HCT116 (cell line): ENCODE data around the gene TRIAP1. TPM values are rescaled to one million over a fixed set of nuclear protein-coding genes. Genes with fewer than 3 reads are reported as not detected.

ENCODE experiments used
- ATAC-seq: fragments of 200-7000 bp; cut with Tn5 transposase; 2 replicates; pipeline ENCODE4 v1.9.1; 2020; ENCODE audit warnings: mild to moderate bottlenecking, moderate library complexity
- BruUV-seq: library from RNA; stranded (reverse); fragments of 400-500 nt; replicated peaks from 2 replicates; lab custom pipeline; 2021; lab: Mats Ljungman, UMichigan
- CTCF ChIA-PET: fragments of 300-600 bp; sonication (Branson Sonifier 250); formaldehyde crosslinking; loops from one replicate; lab custom pipeline; 2021; ENCODE audit warnings: antibody characterized with exemption; lab: Charles Lee
- POLR2A ChIA-PET: fragments of 300-600, 350-600 bp; sonication (Branson Sonifier 250); formaldehyde crosslinking; loops from one replicate; lab custom pipeline; 2021; ENCODE audit warnings: antibody characterized with exemption; lab: Charles Lee
- RAD21 ChIA-PET, 2 experiments: fragments of 300-600 bp; sonication (Branson Sonifier 250); formaldehyde crosslinking; loops; one replicate each; lab custom pipeline; 2023; ENCODE audit warnings: low total read pairs in 2 of 2; ENCODE audit not compliant: uncharacterized antibody in 2 of 2, unreplicated experiment in 2 of 2, low non-redundant PET in 1 of 2; lab: Charles Lee
- DNase-seq: peaks from one replicate; pipeline ENCODE4 v3.0.0-alpha.2; 2010; ENCODE audit warnings: low read depth, low spot score
- H2AFZ ChIP-seq: fragments of 200-600 bp; shearing (Covaris generic), sonication (generic); 2 replicates; pipeline ENCODE4 v1.6.1; 2017; ENCODE audit warnings: low read depth, mixed run types, mixed read lengths, antibody characterized with exemption, low read length; ENCODE audit not compliant: poor library complexity, severe bottlenecking
- H3K27ac ChIP-seq: 2 replicates; pipeline ENCODE4 v1.5.1; 2012; ENCODE audit warnings: low read depth, low read length
- H3K27me3 ChIP-seq: fragments of 200-600 bp; sonication (generic); 2 replicates; pipeline ENCODE4 v1.6.1; 2016; ENCODE audit warnings: mixed run types, low read length, mixed read lengths; ENCODE audit not compliant: insufficient read depth
- H3K36me3 ChIP-seq, 2 experiments: fragments of 200-500 bp in 1 of 2; fragments of 200-600 bp in 1 of 2; sonication (Bioruptor generic) in 1 of 2; sonication (generic) in 1 of 2; 2 replicates each; pipeline versions ENCODE4 v1.5.1 to v1.6.1; 2014 to 2016; ENCODE audit warnings: low read length in 2 of 2, inconsistent platforms in 1 of 2, mixed read lengths in 1 of 2, mixed run types in 1 of 2; ENCODE audit not compliant: insufficient read depth in 2 of 2, control insufficient read depth in 1 of 2
- H3K4me1 ChIP-seq, 2 experiments: fragments of 200-600 bp in 1 of 2; sonication (generic) in 1 of 2; 2 replicates each; pipeline versions ENCODE4 v1.5.1 to v1.6.1; 2012 to 2017; ENCODE audit warnings: low read length in 2 of 2, inconsistent platforms in 1 of 2, mild to moderate bottlenecking in 1 of 2, mixed read lengths in 1 of 2, mixed run types in 1 of 2, moderate library complexity in 1 of 2; ENCODE audit not compliant: insufficient read depth in 2 of 2, control insufficient read depth in 1 of 2
- H3K4me2 ChIP-seq: fragments of 200-600 bp; sonication (generic); 2 replicates; pipeline ENCODE4 v1.6.1; 2017; ENCODE audit warnings: mixed run types, low read length, mixed read lengths
- H3K4me3 ChIP-seq, 2 experiments: fragments of 200-600 bp in 1 of 2; sonication (generic) in 1 of 2; replicated peaks in 1 of 2; 2 replicates each; pipeline ENCODE4 v1.5.1; 2011 to 2016; ENCODE audit warnings: low read length in 2 of 2, control low read depth in 1 of 2, low read depth in 1 of 2, mild to moderate bottlenecking in 1 of 2, mixed read lengths in 1 of 2, mixed run types in 1 of 2
- H3K79me2 ChIP-seq: fragments of 200-600 bp; sonication (generic); 2 replicates; pipeline ENCODE4 v1.6.1; 2017; ENCODE audit warnings: mild to moderate bottlenecking, mixed run types, low read length, moderate library complexity, mixed read lengths; ENCODE audit not compliant: insufficient read depth
- H3K9ac ChIP-seq: fragments of 200-600 bp; sonication (generic); 2 replicates; pipeline ENCODE4 v1.6.1; 2016; ENCODE audit warnings: low read length, mixed read lengths
- H3K9me2 ChIP-seq: fragments of 200-600 bp; sonication (generic), shearing (Covaris generic); 2 replicates; pipeline ENCODE4 v1.6.1; 2017; ENCODE audit warnings: mixed run types, mild to moderate bottlenecking, moderate library complexity; ENCODE audit not compliant: insufficient read depth
- H3K9me3 ChIP-seq, 2 experiments: fragments of 200-500 bp in 1 of 2; fragments of 200-600 bp in 1 of 2; sonication (Bioruptor generic) in 1 of 2; sonication (generic) in 1 of 2; 2 replicates each; pipeline ENCODE4 v1.6.1; 2014 to 2017; ENCODE audit warnings: low read length in 2 of 2, mixed read lengths in 2 of 2, inconsistent platforms in 1 of 2, low read depth in 1 of 2, mild to moderate bottlenecking in 1 of 2, mixed run types in 1 of 2, moderate library complexity in 1 of 2; ENCODE audit not compliant: control insufficient read depth in 1 of 2, insufficient read depth in 1 of 2
- H4K20me1 ChIP-seq: fragments of 200-600 bp; sonication (generic), shearing (Covaris generic); 2 replicates; pipeline ENCODE4 v1.6.1; 2017; ENCODE audit warnings: mixed run types, mild to moderate bottlenecking, moderate library complexity; ENCODE audit not compliant: insufficient read depth
- CBX3 ChIP-seq: IDR thresholded peaks from 2 replicates; pipeline ENCODE4 v1.6.1; 2012; ENCODE audit warnings: low read depth
- ELF1 ChIP-seq: IDR thresholded peaks from 2 replicates; pipeline ENCODE4 v1.6.1; 2012; ENCODE audit warnings: low read depth, borderline replicate concordance
- EZH2 ChIP-seq: fragments of 200-600 bp; sonication (generic); IDR thresholded peaks from 2 replicates; pipeline ENCODE4 v1.6.1; 2017; ENCODE audit warnings: antibody characterized with exemption, mixed run types
- EZH2phosphoT487 ChIP-seq: fragments of 200-600 bp; IDR thresholded peaks from 2 replicates; pipeline ENCODE4 v1.6.1; 2018; ENCODE audit warnings: antibody characterized with exemption, borderline replicate concordance
- FOSL1 ChIP-seq: IDR thresholded peaks from 2 replicates; pipeline ENCODE4 v1.6.1; 2012; ENCODE audit warnings: low read depth
- SIN3A ChIP-seq: IDR thresholded peaks from 2 replicates; pipeline ENCODE4 v1.6.1; 2012; ENCODE audit warnings: low read depth
- SP1 ChIP-seq: IDR thresholded peaks from 2 replicates; pipeline ENCODE4 v1.6.1; 2012; ENCODE audit warnings: low read depth
- SRF ChIP-seq: IDR thresholded peaks from 2 replicates; pipeline ENCODE4 v1.6.1; 2012; ENCODE audit warnings: low read depth
- TCF7L2 ChIP-seq: IDR thresholded peaks from 2 replicates; pipeline ENCODE4 v1.7.0; 2011; ENCODE audit warnings: borderline replicate concordance, inconsistent platforms; ENCODE audit not compliant: insufficient read depth, insufficient read length; ENCODE audit errors: extremely low read depth
- ZFX ChIP-seq: fragments of 450-650 bp; IDR thresholded peaks from 2 replicates; pipeline ENCODE4 v1.6.1; 2017
- ZNF274 ChIP-seq: fragments of 200-500 bp; sonication (Bioruptor generic); IDR thresholded peaks from 2 replicates; pipeline ENCODE4 v1.6.1; 2014; ENCODE audit warnings: mild to moderate bottlenecking, low read depth, low read length, inconsistent platforms
- intact Hi-C: fragments of 100-400 bp; cut with micrococcal nuclease; formaldehyde crosslinking; loops from 2 replicates; pipeline ENCODE4 v1.10.0; 2022
- total RNA-seq: library from RNA; stranded (reverse); gene quantifications from one replicate; pipeline ENCODE4 v1.2.1, GENCODE V29; 2021; ENCODE audit not compliant: unreplicated experiment
- TF ChIP-seq, protein P1 (sequence below): IDR thresholded peaks from 2 replicates; pipeline ENCODE4 v1.6.1; 2012
- TF ChIP-seq, protein P2 (sequence below): IDR thresholded peaks from 2 replicates; pipeline ENCODE4 v1.6.1; 2012; ENCODE audit warnings: low read depth
- TF ChIP-seq, protein P3 (sequence below), 3 experiments: fragments of 200-600 bp in 1 of 3; sonication (generic) in 1 of 3; IDR thresholded peaks in 2 of 3; conservative IDR thresholded peaks in 1 of 3; 2 replicates each; pipeline ENCODE4 v1.5.1; 2012 to 2017; ENCODE audit warnings: low read depth in 2 of 3, low read length in 2 of 3, antibody characterized with exemption in 1 of 3, borderline replicate concordance in 1 of 3, control low read depth in 1 of 3, mild to moderate bottlenecking in 1 of 3, mixed read lengths in 1 of 3, mixed run types in 1 of 3, moderate library complexity in 1 of 3; ENCODE audit not compliant: insufficient read depth in 1 of 3

TRIAP1 gene
- total RNA-seq, 1 experiment from 2014 or later: 40.3 TPM

DNA sequence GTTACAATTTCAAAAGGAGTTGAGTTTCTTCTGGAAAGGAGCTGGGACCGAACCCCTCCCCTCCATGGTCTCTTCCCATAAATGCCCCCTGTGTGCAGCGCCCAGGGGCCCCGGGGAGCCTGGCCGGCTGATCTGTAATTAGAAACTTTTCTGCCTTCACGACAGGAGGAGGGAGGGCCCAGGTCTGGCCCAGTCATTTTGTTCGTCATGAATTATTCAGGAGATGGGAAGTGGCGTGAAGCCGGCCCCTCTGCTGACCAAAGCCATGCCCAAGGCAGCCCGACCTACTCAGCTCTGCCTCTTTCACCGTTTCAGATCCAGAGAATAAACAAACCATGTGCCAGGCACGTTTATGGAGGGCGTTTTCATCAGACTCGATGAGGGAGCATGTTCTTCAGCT is 44.0 kb downstream of the TRIAP1 start:
- H3K9ac ChIP-seq: no peak overlapping the region
- no peaks in the 10 kb centered on the region for H3K27me3 ChIP-seq
- intact Hi-C loops: no loop called here
- no peak overlapping the region for H2AFZ ChIP-seq
- ChIA-PET RAD21 (no interaction called here), POLR2A (no interaction called here), CTCF (no interaction called here)
- DNase-seq (no peak), ATAC-seq (no peak)
- no peaks in the 10 kb centered on the region for H3K79me2 ChIP-seq
- no peaks in the 10 kb centered on the region for H3K9me3 ChIP-seq
- no peaks in the 10 kb centered on the region for H3K4me1 ChIP-seq
- H4K20me1 ChIP-seq: no peaks in the 10 kb centered on the region
- no peak overlapping the region for H3K4me3 ChIP-seq
- H3K9me2 ChIP-seq: no peaks in the 10 kb centered on the region
- H3K27ac ChIP-seq: no peak overlapping the region
- TF ChIP-seq EZH2: no peak
- TF ChIP-seq ZFX: no peak
- TF ChIP-seq, protein P1, sequence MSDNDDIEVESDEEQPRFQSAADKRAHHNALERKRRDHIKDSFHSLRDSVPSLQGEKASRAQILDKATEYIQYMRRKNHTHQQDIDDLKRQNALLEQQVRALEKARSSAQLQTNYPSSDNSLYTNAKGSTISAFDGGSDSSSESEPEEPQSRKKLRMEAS: no peak
- TF ChIP-seq TCF7L2: no peak
- TF ChIP-seq SP1: no peak
- H3K4me2 ChIP-seq: no peak overlapping the region
- no peaks in the 10 kb centered on the region for H3K36me3 ChIP-seq
- no TSS peak for BruUV-seq

DNA sequence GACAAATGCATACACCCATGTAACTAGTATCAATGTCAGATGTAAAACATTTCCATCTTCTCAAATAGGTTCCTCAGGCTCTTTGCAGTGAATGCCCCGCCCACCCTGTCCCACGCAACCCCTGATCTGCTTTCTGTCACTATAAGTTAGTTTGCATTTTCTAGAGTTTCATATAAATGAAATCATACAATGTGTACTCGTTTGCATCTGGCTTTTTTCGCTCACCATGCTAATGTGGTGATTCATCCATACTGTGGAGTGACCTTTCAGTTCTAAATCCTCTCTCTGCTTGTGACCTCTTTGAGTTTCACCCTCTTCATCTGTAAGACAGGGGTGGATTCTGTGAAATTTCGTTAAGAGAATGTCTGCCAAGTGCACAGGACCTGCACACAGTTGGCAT is 46.7 kb downstream of the TRIAP1 start:
- no peak overlapping the region for H2AFZ ChIP-seq
- H3K36me3 ChIP-seq: no peaks in the 10 kb centered on the region
- H3K4me1 ChIP-seq: no peaks in the 10 kb centered on the region
- H4K20me1 ChIP-seq: no peaks in the 10 kb centered on the region
- no peak overlapping the region for H3K27ac ChIP-seq
- intact Hi-C loops: no loop called here
- CTCF ChIA-PET: no interaction called here
- H3K27me3 ChIP-seq: no peaks in the 10 kb centered on the region
- no peak for TF ChIP-seq FOSL1
- TF ChIP-seq, protein P2, sequence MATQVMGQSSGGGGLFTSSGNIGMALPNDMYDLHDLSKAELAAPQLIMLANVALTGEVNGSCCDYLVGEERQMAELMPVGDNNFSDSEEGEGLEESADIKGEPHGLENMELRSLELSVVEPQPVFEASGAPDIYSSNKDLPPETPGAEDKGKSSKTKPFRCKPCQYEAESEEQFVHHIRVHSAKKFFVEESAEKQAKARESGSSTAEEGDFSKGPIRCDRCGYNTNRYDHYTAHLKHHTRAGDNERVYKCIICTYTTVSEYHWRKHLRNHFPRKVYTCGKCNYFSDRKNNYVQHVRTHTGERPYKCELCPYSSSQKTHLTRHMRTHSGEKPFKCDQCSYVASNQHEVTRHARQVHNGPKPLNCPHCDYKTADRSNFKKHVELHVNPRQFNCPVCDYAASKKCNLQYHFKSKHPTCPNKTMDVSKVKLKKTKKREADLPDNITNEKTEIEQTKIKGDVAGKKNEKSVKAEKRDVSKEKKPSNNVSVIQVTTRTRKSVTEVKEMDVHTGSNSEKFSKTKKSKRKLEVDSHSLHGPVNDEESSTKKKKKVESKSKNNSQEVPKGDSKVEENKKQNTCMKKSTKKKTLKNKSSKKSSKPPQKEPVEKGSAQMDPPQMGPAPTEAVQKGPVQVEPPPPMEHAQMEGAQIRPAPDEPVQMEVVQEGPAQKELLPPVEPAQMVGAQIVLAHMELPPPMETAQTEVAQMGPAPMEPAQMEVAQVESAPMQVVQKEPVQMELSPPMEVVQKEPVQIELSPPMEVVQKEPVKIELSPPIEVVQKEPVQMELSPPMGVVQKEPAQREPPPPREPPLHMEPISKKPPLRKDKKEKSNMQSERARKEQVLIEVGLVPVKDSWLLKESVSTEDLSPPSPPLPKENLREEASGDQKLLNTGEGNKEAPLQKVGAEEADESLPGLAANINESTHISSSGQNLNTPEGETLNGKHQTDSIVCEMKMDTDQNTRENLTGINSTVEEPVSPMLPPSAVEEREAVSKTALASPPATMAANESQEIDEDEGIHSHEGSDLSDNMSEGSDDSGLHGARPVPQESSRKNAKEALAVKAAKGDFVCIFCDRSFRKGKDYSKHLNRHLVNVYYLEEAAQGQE: no peak
- no peak for TF ChIP-seq SIN3A
- TF ChIP-seq EZH2phosphoT487: no peak
- TF ChIP-seq, protein P3, sequence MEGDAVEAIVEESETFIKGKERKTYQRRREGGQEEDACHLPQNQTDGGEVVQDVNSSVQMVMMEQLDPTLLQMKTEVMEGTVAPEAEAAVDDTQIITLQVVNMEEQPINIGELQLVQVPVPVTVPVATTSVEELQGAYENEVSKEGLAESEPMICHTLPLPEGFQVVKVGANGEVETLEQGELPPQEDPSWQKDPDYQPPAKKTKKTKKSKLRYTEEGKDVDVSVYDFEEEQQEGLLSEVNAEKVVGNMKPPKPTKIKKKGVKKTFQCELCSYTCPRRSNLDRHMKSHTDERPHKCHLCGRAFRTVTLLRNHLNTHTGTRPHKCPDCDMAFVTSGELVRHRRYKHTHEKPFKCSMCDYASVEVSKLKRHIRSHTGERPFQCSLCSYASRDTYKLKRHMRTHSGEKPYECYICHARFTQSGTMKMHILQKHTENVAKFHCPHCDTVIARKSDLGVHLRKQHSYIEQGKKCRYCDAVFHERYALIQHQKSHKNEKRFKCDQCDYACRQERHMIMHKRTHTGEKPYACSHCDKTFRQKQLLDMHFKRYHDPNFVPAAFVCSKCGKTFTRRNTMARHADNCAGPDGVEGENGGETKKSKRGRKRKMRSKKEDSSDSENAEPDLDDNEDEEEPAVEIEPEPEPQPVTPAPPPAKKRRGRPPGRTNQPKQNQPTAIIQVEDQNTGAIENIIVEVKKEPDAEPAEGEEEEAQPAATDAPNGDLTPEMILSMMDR (IDR thresholded peaks at IDR 0.05 in 2 of 3, conservative IDR thresholded peaks at IDR 0.05 in 1 of 3; ENCODE audit: borderline replicate concordance in 1 of 3, insufficient read depth in 1 of 3, low read depth in 2 of 3, low read length in 2 of 3): no peak
- no peak for TF ChIP-seq ELF1
- TF ChIP-seq CBX3: no peak
- no peak for TF ChIP-seq ZNF274
- TF ChIP-seq SRF: no peak
- TF ChIP-seq TCF7L2: no peak
- no peak for TF ChIP-seq ZFX
- no peaks in the 10 kb centered on the region for H3K9me2 ChIP-seq
- RAD21 ChIA-PET: no interaction called here
- no peak for ATAC-seq
- BruUV-seq: no TSS peak
- H3K79me2 ChIP-seq: no peaks in the 10 kb centered on the region
- DNase-seq: no peak
- H3K9ac ChIP-seq: no peak overlapping the region
- no peaks in the 10 kb centered on the region for H3K9me3 ChIP-seq
- no peak overlapping the region for H3K4me3 ChIP-seq
- POLR2A ChIA-PET: no interaction called here
- no peak overlapping the region for H3K4me2 ChIP-seq
